Ecto neural progenitor cell (in vitro differentiated cells): ENCODE results near the gene LAMB4.

Source experiments
- DNase-seq: peaks from one replicate; pipeline ENCODE4 v3.0.0-alpha.2; 2018; ENCODE audit warnings: low spot score

Gene LAMB4

GRCh38 chr7:108142180-108142579 lies 12.0 kb upstream of the LAMB4 start:
- no peak for DNase-seq

- no peak for DNase-seq
Observed at GRCh38 chr7:108140671-108141070, 10.5 kb upstream of the LAMB4 start.

GRCh38 chr7:108138911-108139310 lies 8.8 kb upstream of the LAMB4 start:
- no peak for DNase-seq

- no peak for DNase-seq
Observed at GRCh38 chr7:108137993-108138392, 7.8 kb upstream of the LAMB4 start.

GRCh38 chr7:108137040-108137439 lies 6.9 kb upstream of the LAMB4 start:
- no peak for DNase-seq

GRCh38 chr7:108136191-108136688 lies 6.1 kb upstream of the LAMB4 start:
- DNase-seq: no peak

GRCh38 chr7:108135446-108136190 lies 5.5 kb upstream of the LAMB4 start:
- no peak for DNase-seq

- DNase-seq: no peak
Observed at GRCh38 chr7:108134486-108134885, 4.3 kb upstream of the LAMB4 start.

GRCh38 chr7:108132551-108133265 lies 2.5 kb upstream of the LAMB4 start:
- DNase-seq: peak; percentile 62

GRCh38 chr7:108129018-108129965 lies 869 bp downstream of the LAMB4 start:
- no peak for DNase-seq

GRCh38 chr7:108128514-108128913 lies 1.6 kb downstream of the LAMB4 start:
- no peak for DNase-seq

- no peak for DNase-seq
Observed at GRCh38 chr7:108127461-108127860, 2.7 kb downstream of the LAMB4 start.

GRCh38 chr7:108124820-108125219 lies 5.3 kb downstream of the LAMB4 start:
- DNase-seq: no peak

GRCh38 chr7:108122181-108122580 lies 8.0 kb downstream of the LAMB4 start:
- no peak for DNase-seq

GRCh38 chr7:108120933-108121332 lies 9.2 kb downstream of the LAMB4 start:
- DNase-seq: no peak

GRCh38 chr7:108120196-108120595 lies 10.0 kb downstream of the LAMB4 start:
- no peak for DNase-seq

GRCh38 chr7:108118959-108119358 lies 11.2 kb downstream of the LAMB4 start:
- DNase-seq: no peak

GRCh38 chr7:108114117-108114841 lies 15.9 kb downstream of the LAMB4 start:
- DNase-seq: no peak

GRCh38 chr7:108112683-108113082 lies 17.5 kb downstream of the LAMB4 start:
- DNase-seq: no peak

- no peak for DNase-seq
Observed at GRCh38 chr7:108109221-108109908, 20.8 kb downstream of the LAMB4 start.

GRCh38 chr7:108108131-108108530 lies 22.0 kb downstream of the LAMB4 start:
- no peak for DNase-seq
